Activated CD4-positive, alpha-beta T cell treated with anti-CD3 and anti-CD28 coated beads, Interleukin-10, Interleukin-2, amounts not matched to agents 100 ng/mL and 50 ng/mL, durations not matched to agents 16 hours and 8 hours (primary cell): ENCODE data around the gene COBL.

Experiments
- DNase-seq: peaks from one replicate; pipeline ENCODE4 v3.0.0-alpha.2; 2020

COBL gene

GRCh38 chr7:51304729-51305128 lies 11.9 kb downstream of the COBL start:
- no peak for DNase-seq

GRCh38 chr7:51303142-51303525 lies 13.5 kb downstream of the COBL start:
- DNase-seq = no peak

- DNase-seq = no peak
These were observed 14.8 kb downstream of the COBL start for GRCh38 chr7:51301806-51302205.

GRCh38 chr7:51300762-51301674 lies 15.6 kb downstream of the COBL start:
- DNase-seq = no peak

- DNase-seq = no peak
These were observed 17.0 kb downstream of the COBL start for GRCh38 chr7:51299391-51300133.

- DNase-seq = no peak
These were observed 17.7 kb downstream of the COBL start for GRCh38 chr7:51298912-51299311.

GRCh38 chr7:51297986-51298385 lies 18.6 kb downstream of the COBL start:
- no peak for DNase-seq

GRCh38 chr7:51295440-51296245 lies 21.0 kb downstream of the COBL start:
- no peak for DNase-seq

- DNase-seq = no peak
These were observed 24.0 kb downstream of the COBL start for GRCh38 chr7:51292596-51292995.

GRCh38 chr7:51290702-51291540 lies 25.7 kb downstream of the COBL start:
- no peak for DNase-seq

GRCh38 chr7:51290304-51290637 lies 26.3 kb downstream of the COBL start:
- DNase-seq = no peak

GRCh38 chr7:51289623-51290303 lies 26.8 kb downstream of the COBL start:
- no peak for DNase-seq

- no peak for DNase-seq
These were observed 27.6 kb downstream of the COBL start for GRCh38 chr7:51288896-51289622.

GRCh38 chr7:51286401-51286800 lies 30.2 kb downstream of the COBL start:
- no peak for DNase-seq

- DNase-seq = no peak
These were observed 36.5 kb downstream of the COBL start for GRCh38 chr7:51280156-51280555.

- DNase-seq = no peak
These were observed 37.1 kb downstream of the COBL start for GRCh38 chr7:51279391-51280023.

GRCh38 chr7:51278797-51279196 lies 37.8 kb downstream of the COBL start:
- DNase-seq = no peak

- DNase-seq = no peak
These were observed 39.6 kb downstream of the COBL start for GRCh38 chr7:51276967-51277366.

- DNase-seq = no peak
These were observed 40.5 kb downstream of the COBL start for GRCh38 chr7:51276091-51276605.

- DNase-seq = no peak
These were observed 41.1 kb downstream of the COBL start for GRCh38 chr7:51275532-51275931.
